Mesodermal cell (in vitro differentiated cells): Measurements from ENCODE around the gene TEAD4.

Source experiments
- H3K27ac ChIP-seq: 2 replicates; pipeline ENCODE4 v1.7.0; 2013; ENCODE audit warnings: mild to moderate bottlenecking, low read depth, low read length, moderate library complexity; ENCODE audit not compliant: severe bottlenecking
- H3K36me3 ChIP-seq: 2 replicates; pipeline ENCODE4 v1.7.1; 2013; ENCODE audit warnings: mild to moderate bottlenecking, low read length, moderate library complexity; ENCODE audit not compliant: control insufficient read depth, insufficient read depth
- H3K4me1 ChIP-seq: one replicate; pipeline ENCODE4 v1.7.1; 2013; ENCODE audit warnings: mild to moderate bottlenecking, low read length; ENCODE audit not compliant: insufficient read depth, control insufficient read depth, poor library complexity, severe bottlenecking
- H3K4me3 ChIP-seq: 2 replicates; pipeline ENCODE4 v1.7.0; 2013; ENCODE audit warnings: low read length, control low read depth, mild to moderate bottlenecking; ENCODE audit not compliant: insufficient read depth, poor library complexity, severe bottlenecking; ENCODE audit errors: extremely low read depth
- H3K9me3 ChIP-seq: 2 replicates; pipeline ENCODE4 v1.7.1; 2013; ENCODE audit warnings: mild to moderate bottlenecking, low read length, moderate library complexity; ENCODE audit not compliant: control insufficient read depth
- WGBS, 2 experiments: methylation state at CpG; one replicate each; pipeline ENCODE4 v1.1.5; 2013; ENCODE audit warnings: missing lambda C conversion rate in 2 of 2; ENCODE audit not compliant: insufficient coverage in 2 of 2; 5-methylcytosine and 5-hydroxymethylcytosine counted together

TEAD4 gene

GRCh38 chr12:3030821-3031429 is 71.7 kb downstream of the TEAD4 start:
- H3K36me3 ChIP-seq, result peaks cover 59% of the 10 kb centered on the region
- peaks cover 9% of the 10 kb centered on the region for H3K4me1 ChIP-seq
- H3K4me3 ChIP-seq, result no peak overlapping the region
- 94 to 95% methylated on average over 21 of the region's 21 CpGs for WGBS, 2 experiments
- H3K9me3 ChIP-seq, result no peaks in the 10 kb centered on the region
- no peak overlapping the region for H3K27ac ChIP-seq

DNA sequence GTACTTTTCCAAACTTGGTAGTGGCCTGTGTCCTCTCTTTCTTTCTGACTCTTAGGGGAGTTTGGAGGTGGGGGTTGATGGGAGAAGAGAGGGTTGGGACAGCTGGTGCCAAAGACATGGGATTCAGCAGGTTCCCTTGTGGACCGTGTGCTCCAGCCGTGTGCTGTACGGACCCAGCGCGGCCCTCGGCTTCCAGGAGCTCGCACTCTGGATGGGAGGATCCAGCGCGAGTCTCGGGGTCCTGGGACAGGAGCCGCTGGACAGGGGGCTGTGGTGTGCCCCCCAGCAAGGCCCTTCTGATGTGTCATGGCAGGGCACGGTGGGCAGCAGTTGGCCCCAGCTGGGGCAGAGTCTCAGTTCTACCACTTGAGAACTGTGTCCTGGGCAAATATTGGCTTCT is 73.0 kb downstream of the TEAD4 start:
- Histone ChIP-seq H3K36me3 (peaks cover 50% of the 10 kb centered on the region), H3K9me3 (no peaks in the 10 kb centered on the region), H3K4me1 (peaks cover 9% of the 10 kb centered on the region), H3K27ac (no peak overlapping the region), H3K4me3 (no peak overlapping the region)
- 93 to 96% methylated on average over 10 to 12 of the region's 12 CpGs for WGBS, 2 experiments

GRCh38 chr12:3032770-3033538 is 73.8 kb downstream of the TEAD4 start:
- peaks cover 9% of the 10 kb centered on the region for H3K4me1 ChIP-seq
- H3K27ac ChIP-seq, result peak overlapping the region; percentile 39
- peaks cover 48% of the 10 kb centered on the region for H3K36me3 ChIP-seq
- WGBS, 2 experiments, result 86 to 88% methylated on average over 19 to 24 of the region's 27 CpGs
- no peak overlapping the region for H3K4me3 ChIP-seq
- H3K9me3 ChIP-seq, result no peaks in the 10 kb centered on the region

- no peak overlapping the region for H3K27ac ChIP-seq
- H3K4me3 ChIP-seq, result no peak overlapping the region
- 87 to 94% methylated on average over 2 to 5 of the region's 8 CpGs for WGBS, 2 experiments
- peaks cover 48% of the 10 kb centered on the region for H3K36me3 ChIP-seq
- H3K4me1 ChIP-seq, result peaks cover 9% of the 10 kb centered on the region
- no peaks in the 10 kb centered on the region for H3K9me3 ChIP-seq
Measured at GRCh38 chr12:3033539-3033867, 74.3 kb downstream of the TEAD4 start.

GRCh38 chr12:3034067-3034750 is 75.0 kb downstream of the TEAD4 start:
- 50 to 62% methylated on average over 9 of the region's 10 CpGs for WGBS, 2 experiments
- Histone ChIP-seq H3K36me3 (peaks cover 49% of the 10 kb centered on the region), H3K27ac (peak overlapping the region; percentile 6), H3K4me3 (no peak overlapping the region), H3K9me3 (no peaks in the 10 kb centered on the region), H3K4me1 (peaks cover 9% of the 10 kb centered on the region)

- H3K36me3 ChIP-seq, result peaks cover 49% of the 10 kb centered on the region
- H3K9me3 ChIP-seq, result no peaks in the 10 kb centered on the region
- H3K4me3 ChIP-seq, result no peak overlapping the region
- peaks cover 9% of the 10 kb centered on the region for H3K4me1 ChIP-seq
- 95 to 98% methylated on average over 5 of the region's 5 CpGs for WGBS, 2 experiments
- no peak overlapping the region for H3K27ac ChIP-seq
Measured at GRCh38 chr12:3035171-3035570, 76.0 kb downstream of the TEAD4 start.

DNA sequence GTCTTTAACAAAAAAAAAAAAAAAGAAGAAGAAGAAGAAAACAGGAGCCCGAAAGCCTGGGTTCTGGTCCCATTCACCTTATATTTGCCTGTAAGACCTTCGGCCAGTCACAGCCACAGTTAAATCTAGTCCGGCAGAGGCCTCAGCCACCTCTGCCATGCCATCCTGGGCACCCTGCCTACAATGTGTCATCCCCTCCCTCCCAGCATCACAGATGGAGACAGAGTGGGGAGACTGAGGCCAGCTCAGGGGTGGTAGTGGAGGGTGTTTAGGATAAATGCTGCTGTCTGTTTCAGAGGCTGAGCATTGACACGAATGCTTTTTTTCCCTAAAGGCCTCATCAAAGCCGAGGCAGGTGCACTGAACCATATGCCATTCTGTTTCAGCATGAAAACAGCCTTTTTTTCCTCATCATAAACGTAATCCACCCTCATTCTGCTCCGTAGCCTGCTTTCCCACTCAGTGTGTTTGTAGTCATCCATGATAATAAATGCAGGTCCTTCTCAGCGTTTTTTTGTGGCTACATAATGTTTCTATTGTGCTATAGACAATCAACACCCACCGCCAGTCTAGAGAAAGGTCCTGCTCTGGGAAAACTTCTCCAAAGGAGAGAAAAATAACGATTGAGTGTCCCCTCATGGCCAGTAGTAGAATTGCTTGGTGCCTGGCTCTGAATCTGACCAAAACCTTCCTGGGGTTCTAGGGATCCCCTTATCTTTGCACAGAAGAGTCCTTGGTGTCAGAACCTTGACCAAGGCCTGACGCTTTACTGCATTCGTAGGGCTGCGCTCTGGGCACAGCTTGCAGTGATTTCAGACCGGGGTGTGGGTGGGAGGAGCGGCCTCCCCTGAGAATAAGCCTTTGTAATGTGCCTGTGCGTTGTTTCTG is 76.9 kb downstream of the TEAD4 start:
- Histone ChIP-seq H3K9me3 (no peaks in the 10 kb centered on the region), H3K36me3 (peaks cover 53% of the 10 kb centered on the region), H3K4me1 (peaks cover 9% of the 10 kb centered on the region), H3K27ac (no peak overlapping the region), H3K4me3 (no peak overlapping the region)
- 86 to 89% methylated on average over 8 to 11 of the region's 16 CpGs for WGBS, 2 experiments

GRCh38 chr12:3036901-3037600 is 77.9 kb downstream of the TEAD4 start:
- no peak overlapping the region for H3K27ac ChIP-seq
- no peak overlapping the region for H3K4me3 ChIP-seq
- peaks cover 9% of the 10 kb centered on the region for H3K4me1 ChIP-seq
- peaks cover 51% of the 10 kb centered on the region for H3K36me3 ChIP-seq
- WGBS, 2 experiments, result 94 to 96% methylated on average over 6 to 9 of the region's 12 CpGs
- no peaks in the 10 kb centered on the region for H3K9me3 ChIP-seq

- WGBS, 2 experiments, result 83 to 86% methylated on average over 7 of the region's 7 CpGs
- Histone ChIP-seq H3K4me3 (no peak overlapping the region), H3K36me3 (peaks cover 56% of the 10 kb centered on the region), H3K27ac (no peak overlapping the region), H3K4me1 (peaks cover 9% of the 10 kb centered on the region), H3K9me3 (no peaks in the 10 kb centered on the region)
Measured at GRCh38 chr12:3038166-3038565, 79.0 kb downstream of the TEAD4 start.
